ENCODE measurements around the gene ACSF3.

DNA sequence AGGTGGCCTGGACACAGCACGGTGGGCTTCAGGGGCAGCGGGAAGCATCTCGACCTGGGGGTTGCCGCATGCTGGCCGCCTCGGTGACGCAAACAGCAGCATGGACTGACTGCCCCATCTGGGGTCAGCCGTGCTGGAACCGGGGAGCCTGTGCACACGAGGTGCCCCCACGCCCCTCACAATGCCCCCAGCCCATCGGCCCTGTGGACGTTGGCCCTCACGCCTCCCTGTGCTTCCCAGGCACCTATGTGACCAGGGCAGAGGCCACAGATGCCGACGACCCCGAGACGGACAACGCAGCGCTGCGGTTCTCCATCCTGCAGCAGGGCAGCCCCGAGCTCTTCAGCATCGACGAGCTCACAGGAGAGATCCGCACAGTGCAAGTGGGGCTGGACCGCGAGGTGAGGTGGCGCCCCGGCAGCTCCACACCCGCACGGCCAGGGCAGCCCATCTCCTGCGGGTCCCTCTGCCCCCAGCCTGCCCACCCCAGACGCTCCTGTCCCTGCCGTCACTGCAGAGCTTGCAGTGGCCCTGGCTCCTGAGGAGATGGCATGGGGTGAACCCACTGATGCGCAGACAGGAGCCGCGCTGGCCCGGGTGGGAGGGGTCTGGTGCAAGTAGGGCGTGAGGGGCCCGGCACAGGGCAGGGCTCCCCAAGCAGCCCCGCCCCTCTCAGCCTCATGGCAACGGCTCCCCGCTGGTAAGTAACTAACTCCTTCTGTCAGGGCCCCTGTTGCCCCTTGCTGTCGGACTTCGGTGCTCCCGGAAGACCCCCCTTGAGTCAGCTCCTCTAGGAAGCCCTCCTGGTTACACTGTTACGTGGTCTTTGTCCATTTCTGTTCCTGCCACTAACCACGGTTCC, 91.5 kb downstream of the ACSF3 start:
- no peak for TF ChIP-seq EZH2 (IDR thresholded peaks at IDR 0.05; ENCODE audit: low read length, missing control alignments)
- no peak for TF ChIP-seq CTCF (conservative IDR thresholded peaks at IDR 0.05 in 1 of 2, IDR thresholded peaks at IDR 0.05 in 1 of 2; ENCODE audit: low read depth in 1 of 2, low read length in 2 of 2)

Measured in fibroblast of lung (primary cell).